Nephron (organoid): ENCODE measurements around the gene CACNA2D1.

Experiments
- H3K27ac Mint-ChIP-seq, 3 experiments: 2 replicates each; pipeline ENCODE4 v1.8.0; 2020; ENCODE audit warnings: mixed read lengths in 3 of 3, mild to moderate bottlenecking in 2 of 3, moderate library complexity in 1 of 3
- H3K27me3 Mint-ChIP-seq: 2 replicates; pipeline ENCODE4 v1.8.0; 2021; ENCODE audit warnings: low read depth, mild to moderate bottlenecking, moderate library complexity, mixed read lengths
- H3K36me3 Mint-ChIP-seq: 2 replicates; pipeline ENCODE4 v1.8.0; 2020; ENCODE audit warnings: low read depth, mixed read lengths
- H3K4me1 Mint-ChIP-seq: 2 replicates; pipeline ENCODE4 v1.8.0; 2020; ENCODE audit warnings: mixed read lengths
- H3K4me3 Mint-ChIP-seq, 3 experiments: 2 replicates each; pipeline ENCODE4 v1.8.0; 2020; ENCODE audit warnings: mild to moderate bottlenecking in 3 of 3, mixed read lengths in 3 of 3, moderate library complexity in 2 of 3
- H3K9me3 Mint-ChIP-seq: 2 replicates; pipeline ENCODE4 v1.8.0; 2020; ENCODE audit warnings: mixed read lengths
- TF ChIP-seq, protein P1 (sequence below), 3 experiments: fragments of 200-600 bp; sonication (generic); IDR thresholded peaks; one replicate each; pipeline ENCODE4 v1.5.0; 2021; ENCODE audit warnings: antibody characterized with exemption in 3 of 3; ENCODE audit not compliant: unreplicated experiment in 3 of 3

Gene CACNA2D1

DNA sequence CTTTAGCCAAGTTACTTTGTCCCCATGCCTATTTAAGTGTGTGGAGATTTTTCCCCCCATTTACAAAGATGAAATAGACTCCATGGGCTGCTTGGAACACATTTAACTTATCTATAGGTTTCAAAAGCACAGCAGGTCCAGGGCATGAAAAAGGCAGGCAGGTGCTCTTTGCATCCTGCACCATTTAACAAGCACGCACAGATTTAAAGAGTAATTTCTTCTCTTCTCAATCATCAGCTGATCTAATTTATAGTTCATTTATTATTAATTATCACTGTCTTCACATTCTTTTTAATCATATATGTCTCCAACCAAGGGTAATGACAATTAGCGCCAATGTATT is 156.8 kb downstream of the CACNA2D1 start:
- peaks cover 2% of the 10 kb centered on the region for H3K9me3 Mint-ChIP-seq
- no peaks in the 10 kb centered on the region for H3K27me3 Mint-ChIP-seq
- H3K27ac Mint-ChIP-seq: peak overlapping the region; percentile 34 to 88 (median 76)
- TF ChIP-seq, protein P1, sequence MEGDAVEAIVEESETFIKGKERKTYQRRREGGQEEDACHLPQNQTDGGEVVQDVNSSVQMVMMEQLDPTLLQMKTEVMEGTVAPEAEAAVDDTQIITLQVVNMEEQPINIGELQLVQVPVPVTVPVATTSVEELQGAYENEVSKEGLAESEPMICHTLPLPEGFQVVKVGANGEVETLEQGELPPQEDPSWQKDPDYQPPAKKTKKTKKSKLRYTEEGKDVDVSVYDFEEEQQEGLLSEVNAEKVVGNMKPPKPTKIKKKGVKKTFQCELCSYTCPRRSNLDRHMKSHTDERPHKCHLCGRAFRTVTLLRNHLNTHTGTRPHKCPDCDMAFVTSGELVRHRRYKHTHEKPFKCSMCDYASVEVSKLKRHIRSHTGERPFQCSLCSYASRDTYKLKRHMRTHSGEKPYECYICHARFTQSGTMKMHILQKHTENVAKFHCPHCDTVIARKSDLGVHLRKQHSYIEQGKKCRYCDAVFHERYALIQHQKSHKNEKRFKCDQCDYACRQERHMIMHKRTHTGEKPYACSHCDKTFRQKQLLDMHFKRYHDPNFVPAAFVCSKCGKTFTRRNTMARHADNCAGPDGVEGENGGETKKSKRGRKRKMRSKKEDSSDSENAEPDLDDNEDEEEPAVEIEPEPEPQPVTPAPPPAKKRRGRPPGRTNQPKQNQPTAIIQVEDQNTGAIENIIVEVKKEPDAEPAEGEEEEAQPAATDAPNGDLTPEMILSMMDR (IDR thresholded peaks at IDR 0.05; ENCODE audit: unreplicated experiment in 3 of 3): no peak
- H3K4me3 Mint-ChIP-seq: no peak overlapping the region
- peaks cover 21% of the 10 kb centered on the region for H3K36me3 Mint-ChIP-seq
- H3K4me1 Mint-ChIP-seq: peaks cover 45% of the 10 kb centered on the region

DNA sequence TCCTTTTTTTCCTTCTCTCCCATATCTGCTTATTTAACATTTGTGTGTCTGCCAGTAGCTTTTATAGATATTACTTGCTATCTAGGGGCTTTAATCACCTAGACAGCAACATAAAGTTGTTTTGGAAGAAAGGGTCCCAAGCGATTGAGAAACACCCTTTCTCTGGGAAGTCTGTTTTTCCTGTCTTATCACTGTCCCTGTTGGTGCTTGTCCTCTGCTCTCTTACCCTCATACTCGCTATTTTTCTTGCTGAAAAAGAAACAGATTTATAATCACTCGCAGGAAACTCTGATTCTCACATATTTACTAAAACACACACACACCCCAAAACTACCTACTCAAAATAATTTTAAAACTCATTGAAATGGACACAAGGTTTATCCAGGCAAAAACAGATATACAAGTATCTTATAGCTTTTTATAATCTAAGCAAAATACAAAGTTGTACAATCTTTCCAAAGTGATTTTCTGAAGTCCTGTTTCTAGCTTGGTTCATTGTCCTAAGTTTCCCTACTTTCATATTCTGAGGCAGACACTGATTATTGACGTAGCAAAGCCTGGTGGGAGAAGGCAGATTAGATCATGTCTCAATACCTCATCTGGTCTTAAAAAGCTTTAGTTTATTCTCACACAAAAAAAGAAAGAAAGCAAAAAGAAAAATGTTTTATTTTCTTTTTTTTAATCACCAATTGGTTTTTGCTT is 157.3 kb downstream of the CACNA2D1 start:
- H3K27me3 Mint-ChIP-seq: no peaks in the 10 kb centered on the region
- TF ChIP-seq, protein P1 (IDR thresholded peaks at IDR 0.05; ENCODE audit: unreplicated experiment in 3 of 3): no peak
- H3K36me3 Mint-ChIP-seq: peaks cover 20% of the 10 kb centered on the region

DNA sequence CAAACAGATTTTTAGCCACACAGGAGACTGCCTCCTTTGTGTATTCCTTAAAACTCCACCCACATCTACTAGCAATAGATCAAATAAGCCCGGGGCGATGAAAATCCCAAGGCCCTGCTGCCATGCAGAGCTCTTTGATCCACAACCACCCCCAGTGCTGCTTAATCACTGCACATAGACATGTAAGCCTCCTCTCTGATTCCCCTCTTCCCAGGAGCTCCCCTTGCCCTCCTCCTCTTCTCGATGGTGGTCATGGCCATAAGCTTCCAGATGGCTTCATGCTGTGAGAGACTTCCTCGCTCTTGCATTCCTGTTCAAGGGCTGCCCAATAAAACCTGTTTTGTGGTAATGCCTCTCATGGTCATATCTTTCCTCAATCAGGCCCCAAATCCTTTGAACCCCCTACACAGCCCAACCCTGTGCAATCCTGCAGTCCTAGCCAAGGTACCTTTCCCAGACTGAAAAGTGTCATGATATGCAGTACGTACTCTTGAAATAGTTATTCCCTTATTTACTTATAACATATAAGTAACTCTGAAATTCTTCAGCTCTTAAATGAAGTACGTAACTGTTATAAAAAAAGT is 158.5 kb downstream of the CACNA2D1 start:
- H3K9me3 Mint-ChIP-seq: peaks cover 2% of the 10 kb centered on the region
- TF ChIP-seq, protein P1 (IDR thresholded peaks at IDR 0.05; ENCODE audit: unreplicated experiment in 3 of 3): no peak
- peak overlapping the region in 1 of 3 experiments; percentile 14 for H3K27ac Mint-ChIP-seq
- no peak overlapping the region for H3K4me3 Mint-ChIP-seq
- H3K27me3 Mint-ChIP-seq: no peaks in the 10 kb centered on the region
- H3K36me3 Mint-ChIP-seq: peaks cover 18% of the 10 kb centered on the region
- H3K4me1 Mint-ChIP-seq: peaks cover 44% of the 10 kb centered on the region

More for the DNA sequence above, 157.3 kb downstream of the CACNA2D1 start:
- Mint-ChIP-seq H3K9me3 (peaks cover 2% of the 10 kb centered on the region), H3K27ac (peak overlapping the region; percentile 34 to 76 (median 65)), H3K4me3 (peak overlapping the region in 1 of 3 experiments; percentile 21), H3K4me1 (peaks cover 45% of the 10 kb centered on the region)

DNA sequence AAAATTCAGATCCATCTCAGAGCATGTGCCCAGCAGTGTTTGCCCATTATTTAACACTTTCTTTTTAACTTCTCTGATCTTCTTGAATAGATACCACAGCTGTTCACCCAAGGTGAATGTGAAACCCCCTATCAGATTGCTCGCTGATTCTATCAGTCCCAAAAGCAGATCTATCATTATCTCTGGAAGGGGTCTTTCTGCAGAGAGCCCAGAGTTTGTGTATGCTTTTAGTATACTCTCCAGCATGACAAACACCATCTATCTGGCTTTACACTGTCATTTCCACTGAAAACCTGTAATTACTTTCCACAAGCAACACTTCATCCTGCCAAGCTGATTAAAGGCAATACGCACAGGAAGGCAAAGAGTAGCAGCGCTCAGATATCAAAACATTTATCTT is 168.2 kb downstream of the CACNA2D1 start:
- no peaks in the 10 kb centered on the region for H3K9me3 Mint-ChIP-seq
- TF ChIP-seq, protein P1 (IDR thresholded peaks at IDR 0.05; ENCODE audit: unreplicated experiment in 3 of 3): no peak
- no peak overlapping the region for H3K4me3 Mint-ChIP-seq
- peaks cover 15% of the 10 kb centered on the region for H3K4me1 Mint-ChIP-seq
- H3K27me3 Mint-ChIP-seq: no peaks in the 10 kb centered on the region
- no peaks in the 10 kb centered on the region for H3K36me3 Mint-ChIP-seq
- H3K27ac Mint-ChIP-seq: no peak overlapping the region

DNA sequence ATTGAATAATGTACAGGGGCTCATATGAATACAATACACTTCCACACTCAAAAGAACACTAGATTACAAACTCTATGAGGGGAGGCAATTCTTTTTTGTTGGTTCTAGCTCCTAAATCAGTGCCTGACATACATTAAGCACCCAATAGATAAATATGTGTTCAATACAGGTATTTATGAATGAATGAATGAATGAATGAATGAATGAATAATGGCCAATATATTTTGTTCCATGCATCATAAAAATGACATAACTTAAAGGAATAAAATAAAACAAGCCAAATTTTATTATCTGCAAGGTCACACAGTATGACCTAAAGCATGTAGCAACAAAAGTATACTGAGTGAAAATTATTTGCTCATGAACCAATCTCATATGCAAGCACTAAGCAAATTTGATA is 168.9 kb downstream of the CACNA2D1 start:
- Mint-ChIP-seq H3K36me3 (no peaks in the 10 kb centered on the region), H3K4me3 (no peak overlapping the region), H3K4me1 (peaks cover 15% of the 10 kb centered on the region), H3K27me3 (no peaks in the 10 kb centered on the region), H3K27ac (no peak overlapping the region), H3K9me3 (no peaks in the 10 kb centered on the region)
- TF ChIP-seq, protein P1 (IDR thresholded peaks at IDR 0.05; ENCODE audit: unreplicated experiment in 3 of 3): no peak

DNA sequence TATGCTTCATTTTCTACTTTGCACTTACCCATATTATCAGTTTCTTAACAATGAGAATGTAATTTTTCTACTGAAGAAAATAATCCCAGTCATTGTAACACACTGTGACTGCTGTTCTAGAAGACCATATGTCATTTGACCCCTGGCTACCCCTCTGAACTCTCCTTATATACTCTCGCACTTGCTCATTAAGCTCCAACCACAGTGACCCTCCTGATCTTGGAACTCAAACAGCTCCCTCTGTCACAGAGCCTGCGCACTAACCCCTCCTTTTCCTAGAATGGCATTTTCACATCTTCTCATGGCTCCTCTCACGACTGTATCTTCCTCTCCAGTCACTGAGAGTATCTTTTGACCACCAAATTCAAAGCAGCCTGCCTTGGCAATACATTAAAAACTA is 169.7 kb downstream of the CACNA2D1 start:
- TF ChIP-seq, protein P1 (IDR thresholded peaks at IDR 0.05; ENCODE audit: unreplicated experiment in 3 of 3): no peak
- no peaks in the 10 kb centered on the region for H3K36me3 Mint-ChIP-seq
- no peaks in the 10 kb centered on the region for H3K27me3 Mint-ChIP-seq
- H3K9me3 Mint-ChIP-seq: no peaks in the 10 kb centered on the region
- no peak overlapping the region for H3K27ac Mint-ChIP-seq
- H3K4me1 Mint-ChIP-seq: peaks cover 15% of the 10 kb centered on the region
- H3K4me3 Mint-ChIP-seq: no peak overlapping the region
